Right lobe of liver (tissue), 6 donors: ENCODE results near the gene ACOT7. TPM values are rescaled to one million over a fixed set of nuclear protein-coding genes. Genes with fewer than 3 reads are reported as not detected.
"Not testable (repeated sequence)": the region's sequence is repeated elsewhere in the genome, so short reads cannot be mapped to it uniquely, and the experiment has no call there.

Source experiments
- ATAC-seq, 4 donors: fragments of 200-7000 bp; cut with Tn5 transposase; one replicate each; pipeline ENCODE4 v1.9.1; 2020; ENCODE audit warnings: mild to moderate bottlenecking in 4 of 4, moderate library complexity in 4 of 4
- DNase-seq, 3 donors: peaks; one replicate each; pipeline ENCODE4 v3.0.0-alpha.2; 2020
- H3K27ac ChIP-seq, 3 donors: fragments of 200-600 bp; one replicate each; pipeline ENCODE4 v1.8.0; 2022
- H3K27me3 ChIP-seq, 2 donors: fragments of 200-600 bp; one replicate each; pipeline ENCODE4 v1.8.0; 2022
- H3K36me3 ChIP-seq, 4 donors: fragments of 200-600 bp; sonication (generic) in 1 of 4; one replicate each; pipeline versions ENCODE4 v1.5.1 to v1.8.0; 2017 to 2022; ENCODE audit warnings: control low read depth in 1 of 4
- H3K4me1 ChIP-seq, 4 donors: fragments of 200-600 bp; sonication (generic) in 1 of 4; one replicate each; pipeline versions ENCODE4 v1.5.1 to v1.8.0; 2017 to 2022; ENCODE audit warnings: control low read depth in 1 of 4
- H3K4me3 ChIP-seq, 3 donors: fragments of 200-600 bp; one replicate each; pipeline ENCODE4 v1.8.0; 2022
- H3K9me3 ChIP-seq, 4 donors: fragments of 200-600 bp; sonication (generic) in 1 of 4; one replicate each; pipeline versions ENCODE4 v1.5.1 to v1.8.0; 2017 to 2022; ENCODE audit warnings: control low read depth in 1 of 4
- CTCF ChIP-seq, 4 donors: fragments of 200-600 bp in 3 of 4; fragments of 450-650 bp in 1 of 4; IDR thresholded peaks; one replicate each; pipeline versions ENCODE4 v1.5.1 to v1.8.0; 2016 to 2022; ENCODE audit warnings: antibody characterized with exemption in 4 of 4, mild to moderate bottlenecking in 2 of 4
- POLR2A ChIP-seq: fragments of 450-650 bp; IDR thresholded peaks from one replicate; pipeline ENCODE4 v1.6.1; 2017; ENCODE audit warnings: antibody characterized with exemption, mild to moderate bottlenecking
- WGBS: methylation state at CpG from one replicate; pipeline ENCODE4 v1.1.6; 2018; ENCODE audit warnings: low coverage, low lambda C conversion rate; ENCODE audit not compliant: insufficient coverage; ENCODE audit errors: missing lambda C conversion rate; 5-methylcytosine and 5-hydroxymethylcytosine counted together
- intact Hi-C, 2 donors: fragments of 100-400 bp; cut with DNase I; formaldehyde crosslinking; loops; one replicate each; pipeline versions ENCODE4 v1.11.2 to v1.14.1; 2022
- total RNA-seq, 6 experiments: library from RNA; depleted of rRNA in 2 of 6; stranded (reverse); fragments of >200 nt in 2 of 6; fragmentation: NEBNext Ultra II Directional in 3 of 6; extraction: Animal tissue kit (Norgen Biotek cat#: 25700) in 3 of 6; gene quantifications; one replicate each; pipeline versions ENCODE4 v1.1.0 to v1.2.4, GENCODE V29; 2016 to 2023
- donor health status: DM: no; HTN: yes; CAD: no.
- donor health status: DM: no; HTN: no; CAD: no.
- donor health status: DM: no; HTN: no; CAD: no.
- donor health status: DM: no; HTN: yes; CAD: no.
- donor health status: DM: no; HTN: yes; CAD: no.

Gene ACOT7
- total RNA-seq, 6 experiments from 2014 or later = 10.8 to 19.7 (median 14.1) TPM

GRCh38 chr1:6437012-6437700 lies 43.6 kb upstream of the ACOT7 start:
- H3K36me3 ChIP-seq, H3K27me3 ChIP-seq, DNase-seq, H3K27ac ChIP-seq, H3K9me3 ChIP-seq, intact Hi-C loops, H3K4me3 ChIP-seq, ATAC-seq, H3K4me1 ChIP-seq: not testable (repeated sequence)
- WGBS = 26% methylated on average over 7 of the region's 22 CpGs
- TF ChIP-seq CTCF (IDR thresholded peaks at IDR 0.05) = peak in 2 of 4 donors; percentile 8 to 16

- DNase-seq, H3K27me3 ChIP-seq, H3K9me3 ChIP-seq, H3K27ac ChIP-seq, intact Hi-C loops, H3K4me3 ChIP-seq, ATAC-seq, H3K36me3 ChIP-seq, H3K4me1 ChIP-seq: not testable (repeated sequence)
- WGBS = 57% methylated on average over 3 of the region's 3 CpGs
Observed at GRCh38 chr1:6436277-6436676, 42.7 kb upstream of the ACOT7 start.

- H3K9me3 ChIP-seq = no peaks in the 10 kb centered on the region
- DNase-seq (no peak), ATAC-seq (no peak)
- H3K4me3 ChIP-seq = no peak overlapping the region
- H3K36me3 ChIP-seq = no peaks in the 10 kb centered on the region
- TF ChIP-seq CTCF (IDR thresholded peaks at IDR 0.05) = no peak
- no peak for TF ChIP-seq POLR2A
- no peak overlapping the region for H3K27ac ChIP-seq
- H3K27me3 ChIP-seq = no peaks in the 10 kb centered on the region
- peaks cover 0 to 7% (median 1%) of the 10 kb centered on the region in 4 donors for H3K4me1 ChIP-seq
- 68% methylated on average over 3 of the region's 3 CpGs for WGBS
- intact Hi-C loops = no loop called here
Observed at GRCh38 chr1:6435547-6435946, 42.0 kb upstream of the ACOT7 start.

- Histone ChIP-seq H3K36me3 (no peaks in the 10 kb centered on the region), H3K9me3 (no peaks in the 10 kb centered on the region), H3K4me1 (peaks cover 0 to 7% (median 1%) of the 10 kb centered on the region in 4 donors), H3K27me3 (no peaks in the 10 kb centered on the region), H3K27ac (no peak overlapping the region), H3K4me3 (no peak overlapping the region)
- 65% methylated on average over 2 of the region's 15 CpGs for WGBS
- no peak for DNase-seq
- TF ChIP-seq CTCF (IDR thresholded peaks at IDR 0.05) = no peak
- TF ChIP-seq POLR2A = no peak
- ATAC-seq = no peak
- intact Hi-C loops = no loop called here
Observed at GRCh38 chr1:6435129-6435528, 41.6 kb upstream of the ACOT7 start.

GRCh38 chr1:6434186-6434585 lies 40.6 kb upstream of the ACOT7 start:
- intact Hi-C loops = no loop called here
- Histone ChIP-seq H3K4me1 (peaks cover 0 to 4% (median 1%) of the 10 kb centered on the region in 4 donors), H3K27ac (no peak overlapping the region), H3K4me3 (no peak overlapping the region), H3K27me3 (no peaks in the 10 kb centered on the region), H3K9me3 (no peaks in the 10 kb centered on the region), H3K36me3 (no peaks in the 10 kb centered on the region)
- WGBS = no CpG with 5 or more reads among the region's 5 CpGs
- TF ChIP-seq POLR2A (no peak), CTCF (IDR thresholded peaks at IDR 0.05) (no peak)
- DNase-seq (no peak), ATAC-seq (no peak)

GRCh38 chr1:6431645-6432579 lies 38.3 kb upstream of the ACOT7 start:
- H3K9me3 ChIP-seq, H3K4me3 ChIP-seq, H3K27me3 ChIP-seq, H3K27ac ChIP-seq, H3K36me3 ChIP-seq, DNase-seq, ATAC-seq, H3K4me1 ChIP-seq, intact Hi-C loops: not testable (repeated sequence)
- WGBS = 77% methylated on average over 4 of the region's 13 CpGs

GRCh38 chr1:6429660-6430411 lies 36.3 kb upstream of the ACOT7 start:
- H3K36me3 ChIP-seq, H3K9me3 ChIP-seq, H3K4me1 ChIP-seq, H3K4me3 ChIP-seq, ATAC-seq, DNase-seq, H3K27ac ChIP-seq: not testable (repeated sequence)
- peaks cover 3 to 12% of the 10 kb centered on the region in 2 donors for H3K27me3 ChIP-seq
- 43% methylated on average over 4 of the region's 19 CpGs for WGBS
- intact Hi-C loops = loop anchor here in 1 of 2 donors (10.0 kb wide), 1 partner anchor 185 kb away; the partner anchor contains the start of gene HES3
